GM06990 (cell line): ENCODE measurements around the gene SPOCK2.

Source experiments
- DNase-seq: peaks from one replicate; pipeline ENCODE4 v3.0.0-alpha.2; 2011; ENCODE audit not compliant: insufficient read length; ENCODE audit errors: extremely low read depth
- H3K27me3 ChIP-seq: replicated peaks from 2 replicates; pipeline ENCODE4 v1.6.0; 2011; ENCODE audit warnings: low read length; ENCODE audit not compliant: control insufficient read depth, insufficient read depth
- H3K36me3 ChIP-seq: 2 replicates; pipeline ENCODE4 v1.5.1; 2011; ENCODE audit warnings: low read length; ENCODE audit not compliant: control insufficient read depth, insufficient read depth
- H3K4me3 ChIP-seq: replicated peaks from 2 replicates; pipeline ENCODE4 v1.5.1; 2011; ENCODE audit warnings: low read depth, mild to moderate bottlenecking, control low read depth, low read length
- TF ChIP-seq, protein P1 (sequence below): IDR thresholded peaks from 2 replicates; pipeline ENCODE4 v1.5.1; 2011; ENCODE audit warnings: low read length, control low read depth, mild to moderate bottlenecking, inconsistent platforms; ENCODE audit not compliant: insufficient read depth, poor library complexity, severe bottlenecking

The SPOCK2 gene

GRCh38 chr10:72039377-72039776 is 49.0 kb downstream of the SPOCK2 start:
- no peak for DNase-seq
- TF ChIP-seq, protein P1, sequence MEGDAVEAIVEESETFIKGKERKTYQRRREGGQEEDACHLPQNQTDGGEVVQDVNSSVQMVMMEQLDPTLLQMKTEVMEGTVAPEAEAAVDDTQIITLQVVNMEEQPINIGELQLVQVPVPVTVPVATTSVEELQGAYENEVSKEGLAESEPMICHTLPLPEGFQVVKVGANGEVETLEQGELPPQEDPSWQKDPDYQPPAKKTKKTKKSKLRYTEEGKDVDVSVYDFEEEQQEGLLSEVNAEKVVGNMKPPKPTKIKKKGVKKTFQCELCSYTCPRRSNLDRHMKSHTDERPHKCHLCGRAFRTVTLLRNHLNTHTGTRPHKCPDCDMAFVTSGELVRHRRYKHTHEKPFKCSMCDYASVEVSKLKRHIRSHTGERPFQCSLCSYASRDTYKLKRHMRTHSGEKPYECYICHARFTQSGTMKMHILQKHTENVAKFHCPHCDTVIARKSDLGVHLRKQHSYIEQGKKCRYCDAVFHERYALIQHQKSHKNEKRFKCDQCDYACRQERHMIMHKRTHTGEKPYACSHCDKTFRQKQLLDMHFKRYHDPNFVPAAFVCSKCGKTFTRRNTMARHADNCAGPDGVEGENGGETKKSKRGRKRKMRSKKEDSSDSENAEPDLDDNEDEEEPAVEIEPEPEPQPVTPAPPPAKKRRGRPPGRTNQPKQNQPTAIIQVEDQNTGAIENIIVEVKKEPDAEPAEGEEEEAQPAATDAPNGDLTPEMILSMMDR, result no peak
- Histone ChIP-seq H3K27me3 (no peaks in the 10 kb centered on the region; the same call in 1 of the 2 replicates), H3K4me3 (no peak overlapping the region), H3K36me3 (no peaks in the 10 kb centered on the region)

DNA sequence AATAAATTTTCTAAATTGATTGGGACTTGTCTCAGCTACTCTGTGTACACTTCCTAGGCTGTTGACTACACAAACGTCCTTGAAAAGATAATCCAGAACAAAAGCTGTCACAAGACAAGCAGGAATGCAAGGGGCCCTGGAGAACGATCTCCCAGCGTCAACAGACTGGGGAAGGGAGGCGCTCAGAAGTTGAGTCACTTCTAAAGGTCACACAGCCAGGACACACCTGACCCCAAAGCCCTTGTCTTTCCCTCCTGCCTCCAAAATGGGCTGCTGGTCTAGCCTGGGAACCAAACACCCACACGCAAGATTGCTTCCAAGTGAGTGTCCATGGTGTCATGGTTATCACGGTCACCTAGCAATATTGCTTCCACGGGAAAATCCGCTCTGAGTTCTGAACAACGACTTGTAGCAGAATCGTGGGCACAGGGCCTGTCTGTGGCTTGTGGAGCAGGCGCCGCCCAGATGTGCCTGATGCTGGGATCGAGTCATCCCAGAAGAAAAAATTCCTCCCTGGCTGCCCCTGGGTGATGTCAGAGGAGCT is 49.8 kb downstream of the SPOCK2 start:
- Histone ChIP-seq H3K4me3 (no peak overlapping the region), H3K36me3 (no peaks in the 10 kb centered on the region), H3K27me3 (no peaks in the 10 kb centered on the region; the same call in 1 of the 2 replicates)
- TF ChIP-seq, protein P1, result no peak
- no peak for DNase-seq

- Histone ChIP-seq H3K27me3 (no peaks in the 10 kb centered on the region; the same call in 1 of the 2 replicates), H3K4me3 (no peak overlapping the region), H3K36me3 (no peaks in the 10 kb centered on the region)
- DNase-seq, result no peak
- TF ChIP-seq, protein P1, result no peak
Measured at GRCh38 chr10:72037811-72038210, 50.5 kb downstream of the SPOCK2 start.

DNA sequence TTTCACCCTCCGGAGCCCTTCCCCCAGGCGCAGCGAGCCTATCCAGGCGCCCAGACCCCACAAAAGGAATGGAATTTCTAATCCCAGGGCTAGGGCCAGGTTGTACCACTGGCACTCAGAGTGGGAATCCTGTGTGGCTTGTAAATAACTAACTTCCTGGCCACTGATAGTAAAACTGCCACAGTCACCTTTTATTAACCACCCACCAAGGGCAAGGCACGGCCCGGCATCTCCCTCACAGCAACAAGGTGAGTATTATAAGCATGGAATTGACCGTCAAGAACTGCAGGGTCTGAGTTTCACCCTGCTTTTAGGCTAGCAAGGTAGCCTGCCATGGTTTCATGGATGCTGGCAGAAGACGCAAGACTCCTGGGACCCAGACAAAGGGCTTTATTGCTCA is 51.1 kb downstream of the SPOCK2 start:
- TF ChIP-seq, protein P1, result no peak
- DNase-seq, result no peak
- Histone ChIP-seq H3K27me3 (no peaks in the 10 kb centered on the region; the same call in 1 of the 2 replicates), H3K4me3 (no peak overlapping the region), H3K36me3 (no peaks in the 10 kb centered on the region)

GRCh38 chr10:72035252-72035887 is 53.0 kb downstream of the SPOCK2 start:
- Histone ChIP-seq H3K36me3 (no peaks in the 10 kb centered on the region), H3K27me3 (peaks cover 2% of the 10 kb centered on the region), H3K4me3 (no peak overlapping the region)
- TF ChIP-seq, protein P1, result no peak
- DNase-seq, result no peak

- TF ChIP-seq, protein P1, result no peak
- Histone ChIP-seq H3K27me3 (peaks cover 2% of the 10 kb centered on the region), H3K4me3 (no peak overlapping the region), H3K36me3 (no peaks in the 10 kb centered on the region)
- DNase-seq, result no peak
Measured at GRCh38 chr10:72034761-72035160, 53.6 kb downstream of the SPOCK2 start.
